Measurements from ENCODE around the gene MED10. TPM values are rescaled to one million over a fixed set of nuclear protein-coding genes. Genes with fewer than 3 reads are reported as not detected.

The MED10 gene
- total RNA-seq, 1 experiment from 2014 or later: 34.0 TPM

DNA sequence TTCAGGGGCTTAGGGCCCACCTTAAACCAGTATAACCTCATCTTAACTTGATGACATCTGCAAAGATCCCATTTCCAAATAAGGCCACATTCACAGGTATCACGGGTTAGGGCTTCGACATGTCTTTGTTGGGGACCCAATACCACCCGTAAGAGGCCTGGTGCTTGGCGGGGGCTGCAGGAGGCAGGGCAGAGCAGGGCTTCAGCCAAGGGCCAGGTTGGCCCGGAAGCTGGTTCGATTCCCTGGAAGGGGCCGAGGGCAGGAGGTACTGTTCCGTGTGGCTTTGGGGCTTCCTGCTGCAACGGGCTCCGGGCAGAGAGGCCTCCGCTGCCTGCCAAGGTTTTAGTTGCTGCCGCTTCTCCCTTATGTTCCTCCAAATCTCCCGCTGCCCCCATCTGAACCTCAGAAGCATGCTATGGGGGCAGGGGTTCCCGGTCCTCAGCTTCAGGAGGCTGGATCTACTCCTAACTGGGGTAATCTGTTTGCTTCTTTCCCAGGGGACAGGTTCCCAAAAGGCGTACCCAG, 29.8 kb downstream of the MED10 start:
- H3K36me3 ChIP-seq (ENCODE audit: control insufficient read depth, insufficient read depth, low read length): no peaks in the 10 kb centered on the region
- peaks cover 8% of the 10 kb centered on the region; the same call in 1 of the 2 replicates for H3K27me3 ChIP-seq (ENCODE audit: control insufficient read depth, insufficient read depth, low read length)
- TF ChIP-seq TCF7L2 (IDR thresholded peaks at IDR 0.05; ENCODE audit: low read depth, low read length) (no peak), SIN3A (IDR thresholded peaks at IDR 0.05; ENCODE audit: borderline replicate concordance, insufficient read depth, low read depth, low read length) (no peak), CTCF (IDR thresholded peaks at IDR 0.05) (no peak), POLR2AphosphoS5 (IDR thresholded peaks at IDR 0.05; ENCODE audit: low read depth, low read length) (no peak)
- TF ChIP-seq, protein P1, sequence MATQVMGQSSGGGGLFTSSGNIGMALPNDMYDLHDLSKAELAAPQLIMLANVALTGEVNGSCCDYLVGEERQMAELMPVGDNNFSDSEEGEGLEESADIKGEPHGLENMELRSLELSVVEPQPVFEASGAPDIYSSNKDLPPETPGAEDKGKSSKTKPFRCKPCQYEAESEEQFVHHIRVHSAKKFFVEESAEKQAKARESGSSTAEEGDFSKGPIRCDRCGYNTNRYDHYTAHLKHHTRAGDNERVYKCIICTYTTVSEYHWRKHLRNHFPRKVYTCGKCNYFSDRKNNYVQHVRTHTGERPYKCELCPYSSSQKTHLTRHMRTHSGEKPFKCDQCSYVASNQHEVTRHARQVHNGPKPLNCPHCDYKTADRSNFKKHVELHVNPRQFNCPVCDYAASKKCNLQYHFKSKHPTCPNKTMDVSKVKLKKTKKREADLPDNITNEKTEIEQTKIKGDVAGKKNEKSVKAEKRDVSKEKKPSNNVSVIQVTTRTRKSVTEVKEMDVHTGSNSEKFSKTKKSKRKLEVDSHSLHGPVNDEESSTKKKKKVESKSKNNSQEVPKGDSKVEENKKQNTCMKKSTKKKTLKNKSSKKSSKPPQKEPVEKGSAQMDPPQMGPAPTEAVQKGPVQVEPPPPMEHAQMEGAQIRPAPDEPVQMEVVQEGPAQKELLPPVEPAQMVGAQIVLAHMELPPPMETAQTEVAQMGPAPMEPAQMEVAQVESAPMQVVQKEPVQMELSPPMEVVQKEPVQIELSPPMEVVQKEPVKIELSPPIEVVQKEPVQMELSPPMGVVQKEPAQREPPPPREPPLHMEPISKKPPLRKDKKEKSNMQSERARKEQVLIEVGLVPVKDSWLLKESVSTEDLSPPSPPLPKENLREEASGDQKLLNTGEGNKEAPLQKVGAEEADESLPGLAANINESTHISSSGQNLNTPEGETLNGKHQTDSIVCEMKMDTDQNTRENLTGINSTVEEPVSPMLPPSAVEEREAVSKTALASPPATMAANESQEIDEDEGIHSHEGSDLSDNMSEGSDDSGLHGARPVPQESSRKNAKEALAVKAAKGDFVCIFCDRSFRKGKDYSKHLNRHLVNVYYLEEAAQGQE (IDR thresholded peaks at IDR 0.05; ENCODE audit: insufficient read depth in 1 of 2, low read depth in 2 of 2, low read length in 1 of 2): no peak
- ChIA-PET CTCF (no interaction called here), POLR2A (no interaction called here)
- no TSS peak for BruUV-seq (replicated peaks)
- H3K9me3 ChIP-seq (ENCODE audit: control insufficient read depth, insufficient read depth, low read depth, low read length): no peaks in the 10 kb centered on the region
- in situ Hi-C loops (cut with HindIII; ENCODE audit: low pct_unique_long_range_greater_than_20kb, low sequenced_read_pairs): no loop called here
- no peaks in the 10 kb centered on the region for H3K4me1 ChIP-seq (ENCODE audit: control insufficient read depth, insufficient read depth, low read length)
- ATAC-seq: no peak
- no peak for DNase-seq (ENCODE audit: low read depth, low spot score)
- H3K4me3 ChIP-seq (ENCODE audit: low read depth in 2 of 2, low read length in 2 of 2): no peak overlapping the region
- intact Hi-C loops (cut with micrococcal nuclease; ENCODE audit: unreplicated experiment): no loop called here
- H3K27ac ChIP-seq (ENCODE audit: low read length): no peak overlapping the region

DNA sequence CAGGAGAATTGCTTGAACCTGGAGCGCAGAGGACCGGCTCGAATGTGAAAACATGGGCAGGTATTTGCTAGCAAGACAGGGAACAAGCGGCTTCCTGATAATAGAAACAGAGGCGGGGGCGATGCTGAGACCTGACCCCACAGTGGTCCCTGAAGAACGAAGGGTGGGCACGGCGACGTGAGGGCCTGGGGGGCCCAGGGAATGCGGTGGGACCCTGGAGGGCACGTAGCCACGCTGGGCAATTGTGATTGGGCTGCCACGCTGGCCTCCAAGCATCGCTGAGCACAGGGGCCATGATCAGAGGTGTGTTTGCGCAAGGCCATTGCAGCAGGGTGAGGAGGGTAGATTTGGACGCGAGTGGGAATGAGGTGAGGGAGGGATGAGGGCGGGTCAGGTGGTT, 30.7 kb downstream of the MED10 start:
- Histone ChIP-seq H3K4me1 (ENCODE audit: control insufficient read depth, insufficient read depth, low read length) (no peaks in the 10 kb centered on the region), H3K9me3 (ENCODE audit: control insufficient read depth, insufficient read depth, low read depth, low read length) (no peaks in the 10 kb centered on the region), H3K27me3 (ENCODE audit: control insufficient read depth, insufficient read depth, low read length) (peaks cover 9% of the 10 kb centered on the region), H3K27ac (ENCODE audit: low read length) (no peak overlapping the region), H3K36me3 (ENCODE audit: control insufficient read depth, insufficient read depth, low read length) (no peaks in the 10 kb centered on the region), H3K4me3 (ENCODE audit: low read depth in 2 of 2, low read length in 2 of 2) (no peak overlapping the region)
- ATAC-seq (no peak), DNase-seq (ENCODE audit: low read depth, low spot score) (no peak)
- ChIA-PET CTCF (no interaction called here), POLR2A (no interaction called here)
- BruUV-seq (replicated peaks): no TSS peak
- TF ChIP-seq SIN3A (IDR thresholded peaks at IDR 0.05; ENCODE audit: borderline replicate concordance, insufficient read depth, low read depth, low read length) (no peak), TCF7L2 (IDR thresholded peaks at IDR 0.05; ENCODE audit: low read depth, low read length) (no peak), POLR2AphosphoS5 (IDR thresholded peaks at IDR 0.05; ENCODE audit: low read depth, low read length) (no peak), CTCF (IDR thresholded peaks at IDR 0.05) (no peak)
- TF ChIP-seq, protein P1 (IDR thresholded peaks at IDR 0.05; ENCODE audit: insufficient read depth in 1 of 2, low read depth in 2 of 2, low read length in 1 of 2): no peak
- in situ Hi-C loops (cut with HindIII; ENCODE audit: low pct_unique_long_range_greater_than_20kb, low sequenced_read_pairs) (no loop called here), intact Hi-C loops (cut with micrococcal nuclease; ENCODE audit: unreplicated experiment) (no loop called here)
